ENCODE results near the gene FAM83C.
"Not testable (repeated sequence)": the region's sequence is repeated elsewhere in the genome, so short reads cannot be mapped to it uniquely, and the experiment has no call there.

The FAM83C gene

GRCh38 chr20:35318502-35319157 lies 26.4 kb upstream of the FAM83C start:
- H3K4me3 ChIP-seq (ENCODE audit: low read depth, low read length): no peak overlapping the region
- TF ChIP-seq, protein P1, sequence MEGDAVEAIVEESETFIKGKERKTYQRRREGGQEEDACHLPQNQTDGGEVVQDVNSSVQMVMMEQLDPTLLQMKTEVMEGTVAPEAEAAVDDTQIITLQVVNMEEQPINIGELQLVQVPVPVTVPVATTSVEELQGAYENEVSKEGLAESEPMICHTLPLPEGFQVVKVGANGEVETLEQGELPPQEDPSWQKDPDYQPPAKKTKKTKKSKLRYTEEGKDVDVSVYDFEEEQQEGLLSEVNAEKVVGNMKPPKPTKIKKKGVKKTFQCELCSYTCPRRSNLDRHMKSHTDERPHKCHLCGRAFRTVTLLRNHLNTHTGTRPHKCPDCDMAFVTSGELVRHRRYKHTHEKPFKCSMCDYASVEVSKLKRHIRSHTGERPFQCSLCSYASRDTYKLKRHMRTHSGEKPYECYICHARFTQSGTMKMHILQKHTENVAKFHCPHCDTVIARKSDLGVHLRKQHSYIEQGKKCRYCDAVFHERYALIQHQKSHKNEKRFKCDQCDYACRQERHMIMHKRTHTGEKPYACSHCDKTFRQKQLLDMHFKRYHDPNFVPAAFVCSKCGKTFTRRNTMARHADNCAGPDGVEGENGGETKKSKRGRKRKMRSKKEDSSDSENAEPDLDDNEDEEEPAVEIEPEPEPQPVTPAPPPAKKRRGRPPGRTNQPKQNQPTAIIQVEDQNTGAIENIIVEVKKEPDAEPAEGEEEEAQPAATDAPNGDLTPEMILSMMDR (IDR thresholded peaks at IDR 0.05; ENCODE audit: insufficient read depth, low read depth, low read length, missing control alignments): no peak
- DNase-seq (ENCODE audit: low read depth): no peak

DNA sequence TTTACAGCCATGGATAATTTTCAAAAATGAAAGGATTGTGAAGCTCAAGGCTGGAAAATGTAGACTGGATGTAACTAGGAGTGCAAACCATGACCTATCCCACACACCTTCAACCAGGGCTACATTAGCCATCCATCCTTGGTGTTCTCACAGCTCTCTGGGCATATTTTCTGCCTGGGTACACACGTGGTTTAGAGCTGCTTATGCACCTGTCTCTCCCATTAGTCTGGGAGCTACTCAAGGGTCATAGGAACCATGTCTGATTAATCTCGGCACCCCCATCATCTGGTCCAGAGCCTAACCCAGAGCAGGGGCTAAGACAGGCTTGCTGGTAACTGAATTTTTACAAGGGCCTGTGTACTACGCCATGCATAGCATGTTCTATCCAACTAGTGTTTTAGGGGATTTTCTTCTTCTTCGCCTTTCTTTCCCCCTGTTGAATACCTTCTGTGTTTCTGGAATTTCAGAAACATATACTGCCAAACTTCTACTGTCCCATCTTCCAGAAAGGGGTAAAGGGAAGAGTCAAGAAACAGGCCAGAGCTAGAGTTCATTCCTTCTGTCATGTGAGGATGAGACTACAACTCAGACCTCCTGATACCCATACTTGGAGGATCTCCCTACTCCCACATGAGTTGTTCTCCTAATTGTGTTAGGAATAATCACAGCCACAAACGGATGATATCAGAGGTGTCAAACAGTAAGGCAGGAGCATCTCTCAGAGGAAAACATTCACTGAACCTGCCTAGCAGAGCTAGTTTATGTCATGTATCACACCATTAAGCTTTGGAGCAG lies 25.4 kb upstream of the FAM83C start:
- H3K4me3 ChIP-seq (ENCODE audit: low read depth, low read length): no peak overlapping the region
- TF ChIP-seq, protein P1 (IDR thresholded peaks at IDR 0.05; ENCODE audit: insufficient read depth, low read depth, low read length, missing control alignments): no peak
- DNase-seq (ENCODE audit: low read depth): no peak

GRCh38 chr20:35316086-35316485 lies 23.9 kb upstream of the FAM83C start:
- DNase-seq (ENCODE audit: low read depth): no peak
- TF ChIP-seq, protein P1 (IDR thresholded peaks at IDR 0.05; ENCODE audit: insufficient read depth, low read depth, low read length, missing control alignments): no peak
- H3K4me3 ChIP-seq (ENCODE audit: low read depth, low read length): no peak overlapping the region

- not testable (repeated sequence) for H3K4me3 ChIP-seq (ENCODE audit: low read depth, low read length)
Observed at GRCh38 chr20:35315632-35316020, 23.4 kb upstream of the FAM83C start.

DNA sequence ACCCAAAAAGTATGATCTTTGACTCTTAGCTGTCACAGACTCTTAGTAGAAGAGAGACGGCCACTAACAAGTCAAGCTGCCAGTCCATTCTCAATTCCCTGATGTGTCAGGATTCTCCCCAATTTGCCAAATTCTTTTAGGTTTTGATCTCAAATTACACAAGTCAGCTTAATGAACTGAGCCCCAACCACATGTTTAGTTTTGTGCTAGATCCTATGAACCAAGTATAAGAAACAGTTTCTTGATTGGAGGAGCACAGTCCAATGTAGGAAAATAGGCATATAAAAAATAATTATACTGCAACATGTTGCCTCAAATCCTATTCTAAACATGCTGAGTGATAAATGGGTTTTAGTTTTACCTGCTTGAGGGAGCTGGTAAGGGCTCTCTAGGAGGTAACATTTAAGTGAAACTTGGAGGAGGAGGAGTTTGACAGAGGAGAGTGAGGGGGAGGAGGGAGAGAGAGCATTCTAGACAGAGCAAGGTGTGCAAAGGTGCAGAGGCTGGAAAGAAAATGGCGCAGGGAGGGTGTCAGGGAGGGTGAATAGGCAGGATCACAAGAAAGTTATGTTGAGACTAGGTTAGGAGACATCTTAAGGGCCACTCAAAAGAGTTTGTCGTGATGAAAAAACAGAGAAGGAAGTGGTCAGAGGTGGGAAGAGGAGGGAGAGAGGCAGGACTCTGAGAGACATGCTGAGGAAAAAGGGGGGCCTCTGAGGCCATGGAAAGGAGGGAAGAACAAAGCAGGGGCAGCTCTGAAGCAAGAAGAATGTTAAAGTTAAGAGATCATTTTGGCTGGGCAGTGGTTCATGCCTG lies 22.8 kb upstream of the FAM83C start:
- TF ChIP-seq, protein P1 (IDR thresholded peaks at IDR 0.05; ENCODE audit: insufficient read depth, low read depth, low read length, missing control alignments): no peak
- no peak overlapping the region for H3K4me3 ChIP-seq (ENCODE audit: low read depth, low read length)
- no peak for DNase-seq (ENCODE audit: low read depth)

More at GRCh38 chr20:35315632-35316020, 23.4 kb upstream of the FAM83C start:
- not testable (repeated sequence) for DNase-seq (ENCODE audit: low read depth)

DNA sequence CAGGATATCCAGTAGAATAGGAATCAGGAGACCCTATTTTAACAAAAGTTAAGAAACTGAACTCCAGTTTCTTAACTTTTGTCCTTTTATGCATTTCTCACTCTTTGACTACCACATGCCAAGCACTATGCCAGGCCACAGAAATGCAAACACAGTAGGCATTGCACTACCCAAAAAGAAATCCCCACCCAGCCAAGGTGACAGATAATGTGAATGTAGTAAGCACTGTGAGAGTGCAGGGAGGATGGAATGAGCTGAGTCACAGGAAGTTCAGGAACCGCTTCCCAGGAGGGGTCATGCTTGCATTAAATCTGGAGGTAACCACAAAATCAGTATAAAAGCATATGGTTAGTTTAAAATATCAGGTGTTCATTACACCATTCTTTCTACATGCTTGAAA lies 20.1 kb upstream of the FAM83C start:
- DNase-seq (ENCODE audit: low read depth): no peak
- no peak overlapping the region for H3K4me3 ChIP-seq (ENCODE audit: low read depth, low read length)
- TF ChIP-seq, protein P1 (IDR thresholded peaks at IDR 0.05; ENCODE audit: insufficient read depth, low read depth, low read length, missing control alignments): no peak

DNA sequence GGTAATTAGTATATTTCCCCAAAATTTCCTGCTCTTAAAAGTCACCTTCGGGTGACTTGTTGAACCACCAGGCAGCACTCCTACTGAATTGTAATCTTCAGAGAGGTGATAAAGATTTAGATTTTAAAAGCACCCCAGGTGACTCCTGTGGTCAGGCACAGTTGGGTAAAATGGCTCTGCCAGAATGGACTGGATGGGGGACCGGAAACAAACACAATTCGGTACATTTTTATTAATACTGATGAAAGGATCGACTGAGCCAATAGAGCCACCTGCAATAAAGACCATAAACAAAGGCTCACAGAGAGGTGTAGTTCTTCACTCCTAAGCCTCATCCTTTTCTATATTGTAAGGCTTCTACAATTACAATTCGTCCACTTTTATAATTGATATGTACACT lies 19.6 kb upstream of the FAM83C start:
- H3K4me3 ChIP-seq (ENCODE audit: low read depth, low read length): no peak overlapping the region
- TF ChIP-seq, protein P1 (IDR thresholded peaks at IDR 0.05; ENCODE audit: insufficient read depth, low read depth, low read length, missing control alignments): no peak
- DNase-seq (ENCODE audit: low read depth): no peak
